ENCODE data around the gene SP140.

GRCh38 chr2:230321031-230321430 is 95.5 kb downstream of the SP140 start:
- TF ChIP-seq YY1 (IDR thresholded peaks at IDR 0.05; ENCODE audit: low read depth, low read length) = no peak
- no peak for TF ChIP-seq PHF8 (conservative IDR thresholded peaks at IDR 0.05; ENCODE audit: low read depth, low read length)
- no peak for TF ChIP-seq JUN (IDR thresholded peaks at IDR 0.05; ENCODE audit: low read depth, low read length)
- TF ChIP-seq BCL11A (IDR thresholded peaks at IDR 0.05; ENCODE audit: low read depth in 2 of 2, low read length in 2 of 2) = no peak
- no peak for TF ChIP-seq TEAD4 (IDR thresholded peaks at IDR 0.05; ENCODE audit: low read depth, low read length)
- TF ChIP-seq CTCF (IDR thresholded peaks at IDR 0.05; ENCODE audit: control extremely low read depth in 1 of 3, insufficient read depth in 1 of 3, low read depth in 1 of 3, low read length in 3 of 3) = no peak
- TF ChIP-seq SUZ12 (IDR thresholded peaks at IDR 0.05; ENCODE audit: low read length) = no peak
- no peak for TF ChIP-seq FOSL1 (IDR thresholded peaks at IDR 0.05; ENCODE audit: insufficient read depth, low read depth, low read length)
- TF ChIP-seq SIN3A (conservative IDR thresholded peaks at IDR 0.05 in 1 of 2, IDR thresholded peaks at IDR 0.05 in 1 of 2; ENCODE audit: low read depth in 1 of 2, low read length in 2 of 2) = no peak
- no peak for TF ChIP-seq CBX5 (IDR thresholded peaks at IDR 0.05; ENCODE audit: low read depth, low read length)
- TF ChIP-seq MAX (IDR thresholded peaks at IDR 0.05) = no peak
- no peak for TF ChIP-seq EGR1 (IDR thresholded peaks at IDR 0.05; ENCODE audit: borderline replicate concordance, low read depth, low read length)
- no peak for TF ChIP-seq CEBPB (IDR thresholded peaks at IDR 0.05; ENCODE audit: low read depth, low read length)
- no peak for TF ChIP-seq EZH2 (IDR thresholded peaks at IDR 0.05; ENCODE audit: low read depth, low read length, severe bottlenecking)
